Measurements from ENCODE around the gene IL10RA. TPM values are rescaled to one million over a fixed set of nuclear protein-coding genes. Genes with fewer than 3 reads are reported as not detected.
A peak's percentile ranks its signal among the peaks of the same experiment; 100 is the strongest.

The IL10RA gene
- polyA plus RNA-seq (2013, experiment 1 of 2) = 0.06 TPM
- 0.10 TPM for polyA plus RNA-seq (2013, experiment 2 of 2)

DNA sequence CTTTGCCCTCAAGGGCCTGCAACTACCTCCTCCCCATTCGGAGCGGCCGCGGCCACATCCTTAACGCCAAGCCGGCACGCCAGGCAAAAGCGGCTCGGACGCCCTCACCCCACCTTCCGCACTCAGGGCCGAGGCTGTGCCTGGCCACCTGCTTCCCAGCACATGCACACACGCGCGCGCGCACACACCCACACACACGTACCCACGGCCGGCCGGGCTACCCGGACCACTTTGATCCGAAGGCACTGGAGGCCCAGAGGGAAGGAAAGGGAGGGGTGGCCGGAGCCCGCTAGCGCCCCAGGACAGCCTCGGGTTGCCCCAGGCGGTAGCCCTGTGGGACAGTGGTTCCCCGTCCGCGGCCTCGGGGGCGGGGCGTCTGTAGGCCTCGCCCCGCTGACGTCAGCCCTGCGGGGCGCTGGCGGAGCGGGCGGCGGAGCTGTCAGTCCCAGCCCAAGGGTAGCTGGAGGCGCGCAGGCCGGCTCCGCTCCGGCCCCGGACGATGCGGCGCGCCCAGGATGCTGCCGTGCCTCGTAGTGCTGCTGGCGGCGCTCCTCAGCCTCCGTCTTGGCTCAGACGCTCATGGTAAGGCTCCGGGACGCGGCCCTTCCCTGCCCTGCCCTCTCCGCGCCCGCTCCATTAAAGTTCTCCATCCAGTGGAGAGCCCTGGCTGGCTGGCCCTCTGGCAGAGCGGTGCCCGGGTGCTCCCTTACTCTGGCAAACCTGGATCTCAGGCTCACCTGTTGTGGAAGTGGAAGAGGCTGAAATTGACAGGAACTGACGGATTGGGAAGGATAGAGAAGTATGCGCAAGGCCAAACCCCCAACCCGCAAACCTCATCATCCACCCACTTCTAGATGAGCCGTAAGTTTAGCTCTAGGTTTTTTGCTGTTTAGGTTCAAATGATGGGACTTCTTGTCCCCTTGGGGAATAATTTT lies at the start of gene IL10RA:
TSS of gene IL10RA (plus strand) at position 442 of the 935 bp plus-strand sequence. CDS start at position 516, 74 bp downstream.
- Histone ChIP-seq H4K8ac (ENCODE audit: low read depth, low read length) (no peak within 1 kb of the TSS), H3K4me1 (ENCODE audit: control insufficient read depth, low read depth, low read length) (no peaks in the 10 kb centered on the region), H3K23ac (ENCODE audit: low read length) (no peak within 1 kb of the TSS), H3K79me1 (ENCODE audit: low read length) (no peaks in the 10 kb centered on the region), H3K56ac (ENCODE audit: low read length) (peak within 1 kb of the TSS; percentile 80), H3K9ac (ENCODE audit: low read length) (peak within 1 kb of the TSS; percentile 58), H4K5ac (ENCODE audit: low read length) (no peak within 1 kb of the TSS), H3K27me3 (ENCODE audit: insufficient read depth, low read length, poor library complexity) (peaks cover 14% of the 10 kb centered on the region), H3K18ac (ENCODE audit: low read length) (no peak within 1 kb of the TSS), H3K79me2 (ENCODE audit: control insufficient read depth, insufficient read depth, low read length) (no peaks in the 10 kb centered on the region), H3K4me3 (ENCODE audit: low read length) (peak within 1 kb of the TSS; percentile 45), H3K36me3 (ENCODE audit: control insufficient read depth, insufficient read depth, low read length) (no peaks in the 10 kb centered on the region), H2BK5ac (ENCODE audit: low read length) (no peak within 1 kb of the TSS), H2BK120ac (ENCODE audit: low read depth, low read length) (no peak within 1 kb of the TSS), H3K4me2 (ENCODE audit: low read length) (peak within 1 kb of the TSS; percentile 74), H3K27ac (ENCODE audit: low read depth, low read length) (no peak within 1 kb of the TSS), H2BK15ac (replicated peaks; ENCODE audit: low read depth) (no peak within 1 kb of the TSS), H3K4ac (ENCODE audit: low read depth, low read length) (no peak within 1 kb of the TSS), H2AK5ac (ENCODE audit: low read length) (no peak within 1 kb of the TSS)
- no CpG with 5 or more reads among the region's 71 CpGs for WGBS (ENCODE audit: extremely low coverage, insufficient coverage, low lambda C conversion rate)
- DNase-seq = peak; percentile 84

DNA sequence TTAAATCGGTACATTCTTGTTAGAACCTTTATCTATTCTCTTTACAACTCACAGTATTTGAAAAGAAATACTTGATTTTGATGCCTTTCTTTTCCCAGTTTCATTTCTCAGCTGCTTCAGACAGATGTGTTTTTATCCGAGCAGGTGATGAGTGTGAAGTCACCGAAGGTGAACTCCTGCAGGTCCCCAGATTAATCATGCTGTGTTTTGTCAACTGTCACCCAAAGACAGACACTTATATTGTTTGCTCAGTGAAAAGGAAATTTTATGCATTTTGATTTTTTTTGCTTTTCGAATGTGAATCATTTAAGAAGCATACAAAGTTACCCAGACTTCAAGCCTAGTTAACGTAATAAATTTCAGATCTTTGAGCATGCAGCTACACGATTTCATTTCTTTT lies 49.2 kb upstream of the IL10RA start:
- WGBS (ENCODE audit: extremely low coverage, insufficient coverage, low lambda C conversion rate) = no CpG with 5 or more reads among the region's 6 CpGs
- no peak for DNase-seq
- Histone ChIP-seq H4K5ac (ENCODE audit: low read length) (no peak overlapping the region), H3K9ac (ENCODE audit: low read length) (no peak overlapping the region), H2AK5ac (ENCODE audit: low read length) (no peak overlapping the region), H3K56ac (ENCODE audit: low read length) (no peak overlapping the region), H2BK120ac (ENCODE audit: low read depth, low read length) (no peak overlapping the region), H3K4me2 (ENCODE audit: low read length) (no peak overlapping the region), H3K36me3 (ENCODE audit: control insufficient read depth, insufficient read depth, low read length) (no peaks in the 10 kb centered on the region), H3K4ac (ENCODE audit: low read depth, low read length) (no peak overlapping the region), H3K27me3 (ENCODE audit: insufficient read depth, low read length, poor library complexity) (no peaks in the 10 kb centered on the region), H3K4me3 (ENCODE audit: low read length) (no peak overlapping the region), H3K18ac (ENCODE audit: low read length) (no peak overlapping the region), H2BK15ac (replicated peaks; ENCODE audit: low read depth) (no peak overlapping the region), H3K4me1 (ENCODE audit: control insufficient read depth, low read depth, low read length) (no peaks in the 10 kb centered on the region), H4K8ac (ENCODE audit: low read depth, low read length) (no peak overlapping the region), H3K23ac (ENCODE audit: low read length) (no peak overlapping the region), H3K79me2 (ENCODE audit: control insufficient read depth, insufficient read depth, low read length) (no peaks in the 10 kb centered on the region), H2BK5ac (ENCODE audit: low read length) (no peak overlapping the region), H3K27ac (ENCODE audit: low read depth, low read length) (no peak overlapping the region), H3K79me1 (ENCODE audit: low read length) (no peaks in the 10 kb centered on the region)

DNA sequence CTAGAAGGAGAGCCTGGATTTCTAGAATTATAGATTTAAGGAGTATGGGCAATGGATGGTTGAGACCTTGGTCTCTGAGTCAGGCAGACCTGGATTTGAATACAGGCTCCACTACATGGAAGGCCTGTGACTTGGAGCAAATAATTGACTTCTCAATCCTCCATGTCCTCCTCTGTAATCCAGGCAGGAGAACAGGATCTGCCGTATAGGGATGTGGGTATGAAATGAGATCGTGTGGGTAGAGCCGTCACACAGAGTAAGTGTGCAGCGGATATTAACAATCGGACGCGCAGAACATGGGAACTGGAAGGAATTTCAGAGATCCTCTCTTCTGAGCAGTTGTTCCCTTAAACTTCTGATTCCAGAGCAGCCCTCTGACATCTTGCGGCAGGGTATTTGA lies 45.5 kb upstream of the IL10RA start:
- Histone ChIP-seq H3K18ac (ENCODE audit: low read length) (no peak overlapping the region), H3K4me2 (ENCODE audit: low read length) (no peak overlapping the region), H3K79me2 (ENCODE audit: control insufficient read depth, insufficient read depth, low read length) (no peaks in the 10 kb centered on the region), H3K79me1 (ENCODE audit: low read length) (no peaks in the 10 kb centered on the region), H3K27me3 (ENCODE audit: insufficient read depth, low read length, poor library complexity) (no peaks in the 10 kb centered on the region), H3K56ac (ENCODE audit: low read length) (no peak overlapping the region), H3K9ac (ENCODE audit: low read length) (no peak overlapping the region), H2BK15ac (replicated peaks; ENCODE audit: low read depth) (no peak overlapping the region), H2AK5ac (ENCODE audit: low read length) (no peak overlapping the region), H3K4me3 (ENCODE audit: low read length) (no peak overlapping the region), H3K4ac (ENCODE audit: low read depth, low read length) (no peak overlapping the region), H4K8ac (ENCODE audit: low read depth, low read length) (no peak overlapping the region), H2BK120ac (ENCODE audit: low read depth, low read length) (no peak overlapping the region), H3K27ac (ENCODE audit: low read depth, low read length) (no peak overlapping the region), H3K36me3 (ENCODE audit: control insufficient read depth, insufficient read depth, low read length) (no peaks in the 10 kb centered on the region), H3K23ac (ENCODE audit: low read length) (no peak overlapping the region), H2BK5ac (ENCODE audit: low read length) (no peak overlapping the region), H3K4me1 (ENCODE audit: control insufficient read depth, low read depth, low read length) (no peaks in the 10 kb centered on the region), H4K5ac (ENCODE audit: low read length) (no peak overlapping the region)
- DNase-seq = no peak
- whole genome bisulfite sequencing (ENCODE audit: extremely low coverage, insufficient coverage, low lambda C conversion rate) = no CpG with 5 or more reads among the region's 8 CpGs

DNA sequence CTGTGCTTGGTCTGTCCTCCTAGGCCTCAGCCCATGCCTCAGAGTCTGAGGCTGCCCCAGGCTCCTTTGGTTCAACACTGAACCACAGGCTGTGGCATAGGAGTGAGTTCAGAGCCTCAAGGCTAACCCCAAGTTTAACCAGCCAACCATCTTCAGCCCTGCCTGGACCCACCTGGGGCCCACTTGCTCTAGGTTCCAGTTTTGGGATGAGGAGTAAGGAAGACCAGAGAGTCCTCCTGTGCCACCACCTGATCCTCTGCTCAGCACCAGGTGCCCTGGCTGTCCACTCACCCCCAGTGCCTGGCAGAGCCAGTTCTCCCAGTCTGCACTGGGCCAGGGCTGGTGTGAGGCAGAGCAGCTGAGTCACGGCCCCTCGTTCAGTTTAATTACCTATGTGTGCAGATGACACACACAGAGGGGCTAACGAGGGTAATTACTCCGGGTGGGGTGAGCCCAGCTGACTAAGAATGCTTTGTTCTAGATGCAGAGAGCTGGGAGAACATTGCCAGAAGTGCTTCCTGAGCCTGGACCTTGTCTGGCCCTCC lies 45.0 kb upstream of the IL10RA start:
- Histone ChIP-seq H4K8ac (ENCODE audit: low read depth, low read length) (no peak overlapping the region), H3K4me1 (ENCODE audit: control insufficient read depth, low read depth, low read length) (no peaks in the 10 kb centered on the region), H3K27me3 (ENCODE audit: insufficient read depth, low read length, poor library complexity) (no peaks in the 10 kb centered on the region), H3K4ac (ENCODE audit: low read depth, low read length) (no peak overlapping the region), H4K5ac (ENCODE audit: low read length) (no peak overlapping the region), H3K56ac (ENCODE audit: low read length) (no peak overlapping the region), H3K36me3 (ENCODE audit: control insufficient read depth, insufficient read depth, low read length) (no peaks in the 10 kb centered on the region), H3K79me1 (ENCODE audit: low read length) (no peaks in the 10 kb centered on the region), H3K79me2 (ENCODE audit: control insufficient read depth, insufficient read depth, low read length) (no peaks in the 10 kb centered on the region), H2AK5ac (ENCODE audit: low read length) (no peak overlapping the region), H3K4me2 (ENCODE audit: low read length) (no peak overlapping the region), H3K4me3 (ENCODE audit: low read length) (no peak overlapping the region), H2BK15ac (replicated peaks; ENCODE audit: low read depth) (no peak overlapping the region), H3K23ac (ENCODE audit: low read length) (no peak overlapping the region), H3K9ac (ENCODE audit: low read length) (no peak overlapping the region), H2BK5ac (ENCODE audit: low read length) (no peak overlapping the region), H2BK120ac (ENCODE audit: low read depth, low read length) (no peak overlapping the region), H3K18ac (ENCODE audit: low read length) (no peak overlapping the region), H3K27ac (ENCODE audit: low read depth, low read length) (no peak overlapping the region)
- no CpG with 5 or more reads among the region's 4 CpGs for WGBS (ENCODE audit: extremely low coverage, insufficient coverage, low lambda C conversion rate)
- no peak for DNase-seq

DNA sequence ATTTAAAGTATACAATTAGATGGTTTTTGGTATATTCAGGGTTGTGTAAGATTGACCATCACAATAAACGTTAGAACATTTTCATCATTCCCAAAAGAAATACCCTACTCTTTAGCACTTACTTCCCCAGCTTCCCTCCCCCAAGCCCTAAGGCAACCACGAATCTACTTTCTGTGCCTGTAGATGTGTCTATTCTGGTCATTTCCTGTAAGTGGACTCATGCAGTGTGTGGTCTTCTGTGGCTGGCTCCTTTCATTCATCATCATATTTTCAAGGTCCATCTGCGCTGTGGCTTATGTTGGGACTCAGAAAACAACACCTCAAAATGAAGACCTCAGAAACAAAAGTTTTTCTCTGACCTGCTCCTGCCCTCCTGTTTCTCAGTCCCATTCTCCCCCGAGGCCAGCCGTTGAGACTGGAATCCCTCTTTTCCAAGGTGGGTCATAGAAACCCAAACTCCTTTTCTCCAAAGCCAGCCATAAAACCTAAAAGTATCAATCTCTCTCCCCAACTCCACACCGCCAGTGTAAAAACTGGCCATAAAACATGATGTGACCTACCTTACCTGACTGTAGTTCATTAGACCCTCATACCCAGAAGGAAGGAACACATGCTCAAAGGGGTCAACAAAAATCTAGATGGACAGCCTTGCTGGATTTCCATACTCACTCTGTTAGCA lies 44.1 kb upstream of the IL10RA start:
- no CpG with 5 or more reads among the region's 6 CpGs for WGBS (ENCODE audit: extremely low coverage, insufficient coverage, low lambda C conversion rate)
- no peak overlapping the region for H4K5ac ChIP-seq (ENCODE audit: low read length)
- no peaks in the 10 kb centered on the region for H3K36me3 ChIP-seq (ENCODE audit: control insufficient read depth, insufficient read depth, low read length)
- no peak overlapping the region for H2BK5ac ChIP-seq (ENCODE audit: low read length)
- H3K9ac ChIP-seq (ENCODE audit: low read length) = no peak overlapping the region
- H3K56ac ChIP-seq (ENCODE audit: low read length) = no peak overlapping the region
- no peak overlapping the region for H3K27ac ChIP-seq (ENCODE audit: low read depth, low read length)
- no peak overlapping the region for H3K23ac ChIP-seq (ENCODE audit: low read length)
- DNase-seq = no peak
- no peak overlapping the region for H3K4me2 ChIP-seq (ENCODE audit: low read length)
- no peak overlapping the region for H3K18ac ChIP-seq (ENCODE audit: low read length)
- H3K4me3 ChIP-seq (ENCODE audit: low read length) = no peak overlapping the region
- H3K4me1 ChIP-seq (ENCODE audit: control insufficient read depth, low read depth, low read length) = no peaks in the 10 kb centered on the region
- no peak overlapping the region for H2BK120ac ChIP-seq (ENCODE audit: low read depth, low read length)
- H3K4ac ChIP-seq (ENCODE audit: low read depth, low read length) = no peak overlapping the region
- no peaks in the 10 kb centered on the region for H3K79me2 ChIP-seq (ENCODE audit: control insufficient read depth, insufficient read depth, low read length)
- H4K8ac ChIP-seq (ENCODE audit: low read depth, low read length) = no peak overlapping the region
- no peak overlapping the region for H2AK5ac ChIP-seq (ENCODE audit: low read length)
- no peaks in the 10 kb centered on the region for H3K79me1 ChIP-seq (ENCODE audit: low read length)
- no peaks in the 10 kb centered on the region for H3K27me3 ChIP-seq (ENCODE audit: insufficient read depth, low read length, poor library complexity)
- no peak overlapping the region for H2BK15ac ChIP-seq (replicated peaks; ENCODE audit: low read depth)
